Astrocyte (in vitro differentiated cells and primary cell): ENCODE results near the gene DIP2B. TPM values are rescaled to one million over a fixed set of nuclear protein-coding genes. Genes with fewer than 3 reads are reported as not detected.
A peak's percentile ranks its signal among the peaks of the same experiment; 100 is the strongest.

Experiments
- DNase-seq: peaks from one replicate; pipeline ENCODE4 v3.0.0-alpha.2; 2010; ENCODE audit warnings: low read depth
- FAIRE-seq: peaks from 2 replicates; lab custom pipeline; 2011; peaks lifted over from hg19 to GRCh38; lab: Jason Lieb, UNC
- H2AFZ ChIP-seq: 2 replicates; pipeline ENCODE4 v1.6.0; 2012; ENCODE audit warnings: low read depth, low read length, inconsistent platforms
- H3K27ac ChIP-seq: 2 replicates; pipeline ENCODE4 v1.5.1; 2011; ENCODE audit warnings: low read depth, low read length, inconsistent platforms
- H3K27me3 ChIP-seq: 2 replicates; pipeline ENCODE4 v1.6.0; 2011; ENCODE audit warnings: low read length, inconsistent platforms; ENCODE audit not compliant: insufficient read depth
- H3K36me3 ChIP-seq: 2 replicates; pipeline ENCODE4 v1.5.1; 2011; ENCODE audit warnings: low read length, inconsistent platforms; ENCODE audit not compliant: insufficient read depth
- H3K4me1 ChIP-seq: 2 replicates; pipeline ENCODE4 v1.5.1; 2011; ENCODE audit warnings: low read length, inconsistent platforms; ENCODE audit not compliant: insufficient read depth
- H3K4me2 ChIP-seq: 2 replicates; pipeline ENCODE4 v1.6.0; 2012; ENCODE audit warnings: low read length, inconsistent platforms
- H3K4me3 ChIP-seq: 2 replicates; pipeline ENCODE4 v1.5.1; 2011; ENCODE audit warnings: low read depth, mild to moderate bottlenecking, low read length, inconsistent platforms; ENCODE audit not compliant: insufficient read depth
- H3K79me2 ChIP-seq: 2 replicates; pipeline ENCODE4 v1.6.0; 2012; ENCODE audit warnings: mild to moderate bottlenecking, low read length, inconsistent platforms; ENCODE audit not compliant: insufficient read depth
- H3K9ac ChIP-seq: 2 replicates; pipeline ENCODE4 v1.6.0; 2012; ENCODE audit warnings: mild to moderate bottlenecking, low read length, inconsistent platforms
- H3K9me3 ChIP-seq: 2 replicates; pipeline ENCODE4 v1.5.1; 2012; ENCODE audit warnings: low read depth, mild to moderate bottlenecking, low read length, inconsistent platforms; ENCODE audit not compliant: insufficient read depth
- H4K20me1 ChIP-seq: 2 replicates; pipeline ENCODE4 v1.6.0; 2012; ENCODE audit warnings: low read length, inconsistent platforms; ENCODE audit not compliant: insufficient read depth
- H3K27ac Mint-ChIP-seq: one replicate; pipeline ENCODE4 v1.8.0; 2021; ENCODE audit warnings: mild to moderate bottlenecking, mixed read lengths; ENCODE audit not compliant: unreplicated experiment
- H3K27me3 Mint-ChIP-seq: one replicate; pipeline ENCODE4 v1.8.0; 2021; ENCODE audit warnings: low read depth, mixed read lengths; ENCODE audit not compliant: unreplicated experiment
- H3K36me3 Mint-ChIP-seq: one replicate; pipeline ENCODE4 v1.8.0; 2021; ENCODE audit warnings: low read depth, mixed read lengths; ENCODE audit not compliant: unreplicated experiment
- H3K4me1 Mint-ChIP-seq: one replicate; pipeline ENCODE4 v1.8.0; 2021; ENCODE audit warnings: low read depth, mixed read lengths; ENCODE audit not compliant: unreplicated experiment
- H3K4me3 Mint-ChIP-seq: one replicate; pipeline ENCODE4 v1.8.0; 2021; ENCODE audit warnings: mild to moderate bottlenecking, moderate library complexity, mixed read lengths; ENCODE audit not compliant: unreplicated experiment
- H3K9me3 Mint-ChIP-seq: one replicate; pipeline ENCODE4 v1.8.0; 2021; ENCODE audit warnings: mild to moderate bottlenecking, mixed read lengths; ENCODE audit not compliant: unreplicated experiment
- CTCF ChIP-seq: IDR thresholded peaks from 2 replicates; pipeline ENCODE4 v1.5.1; 2011; ENCODE audit warnings: low read depth, mild to moderate bottlenecking, inconsistent platforms, low read length, moderate library complexity; ENCODE audit not compliant: insufficient read depth
- EZH2 ChIP-seq: IDR thresholded peaks from 2 replicates; pipeline ENCODE4 v1.6.1; 2012; ENCODE audit warnings: mild to moderate bottlenecking, low read length, inconsistent platforms; ENCODE audit not compliant: insufficient read depth
- total RNA-seq: library from RNA; stranded (reverse); gene quantifications from 2 replicates; pipeline ENCODE4 v1.2.1, GENCODE V29; 2021

DIP2B gene
- total RNA-seq, 1 donor from 2014 or later, result 53.2 TPM

- Mint-ChIP-seq H3K27ac (peak overlapping the region; percentile 73), H3K4me3 (no peak overlapping the region), H3K36me3 (peaks cover 23% of the 10 kb centered on the region), H3K9me3 (no peaks in the 10 kb centered on the region), H3K4me1 (peaks cover 8% of the 10 kb centered on the region), H3K27me3 (no peaks in the 10 kb centered on the region)
- peak overlapping the region; percentile 34 for H3K27ac ChIP-seq
- peak overlapping the region; percentile 31 for H3K4me2 ChIP-seq
- H3K36me3 ChIP-seq, result peaks cover 24% of the 10 kb centered on the region
- no peak for TF ChIP-seq EZH2
- no peak for TF ChIP-seq CTCF
- no peak for FAIRE-seq
- H4K20me1 ChIP-seq, result peaks cover 4% of the 10 kb centered on the region
- H3K9me3 ChIP-seq, result no peaks in the 10 kb centered on the region
- H3K4me1 ChIP-seq, result peaks cover 6% of the 10 kb centered on the region
- no peak overlapping the region for H3K9ac ChIP-seq
- DNase-seq, result peak; percentile 90
- H3K4me3 ChIP-seq, result no peak overlapping the region
- H2AFZ ChIP-seq, result no peak overlapping the region
- no peaks in the 10 kb centered on the region for H3K27me3 ChIP-seq
- no peaks in the 10 kb centered on the region for H3K79me2 ChIP-seq
Measured at GRCh38 chr12:50732591-50732990, 227.8 kb downstream of the DIP2B start.

- H3K27ac Mint-ChIP-seq, result no peak overlapping the region
- Histone ChIP-seq H3K4me2 (no peak overlapping the region), H4K20me1 (peaks cover 4% of the 10 kb centered on the region), H3K27ac (no peak overlapping the region), H3K9me3 (no peaks in the 10 kb centered on the region), H3K4me1 (peaks cover 6% of the 10 kb centered on the region), H3K27me3 (no peaks in the 10 kb centered on the region), H3K9ac (no peak overlapping the region), H3K4me3 (no peak overlapping the region), H3K79me2 (no peaks in the 10 kb centered on the region), H2AFZ (no peak overlapping the region), H3K36me3 (peaks cover 18% of the 10 kb centered on the region)
- H3K4me3 Mint-ChIP-seq, result no peak overlapping the region
- H3K36me3 Mint-ChIP-seq, result peaks cover 19% of the 10 kb centered on the region
- H3K4me1 Mint-ChIP-seq, result peaks cover 8% of the 10 kb centered on the region
- DNase-seq (no peak), FAIRE-seq (no peak)
- no peaks in the 10 kb centered on the region for H3K9me3 Mint-ChIP-seq
- TF ChIP-seq CTCF (no peak), EZH2 (no peak)
- no peaks in the 10 kb centered on the region for H3K27me3 Mint-ChIP-seq
Measured at GRCh38 chr12:50733706-50734105, 228.9 kb downstream of the DIP2B start.

GRCh38 chr12:50734409-50735263 lies 229.9 kb downstream of the DIP2B start:
- H3K27ac Mint-ChIP-seq, result no peak overlapping the region
- DNase-seq, result no peak
- Histone ChIP-seq H3K27me3 (no peaks in the 10 kb centered on the region), H3K4me2 (no peak overlapping the region), H3K27ac (no peak overlapping the region), H2AFZ (no peak overlapping the region), H3K9me3 (no peaks in the 10 kb centered on the region), H3K4me3 (no peak overlapping the region), H4K20me1 (peaks cover 4% of the 10 kb centered on the region), H3K4me1 (peaks cover 6% of the 10 kb centered on the region), H3K79me2 (no peaks in the 10 kb centered on the region), H3K9ac (no peak overlapping the region), H3K36me3 (peaks cover 21% of the 10 kb centered on the region)
- peaks cover 8% of the 10 kb centered on the region for H3K4me1 Mint-ChIP-seq
- no peaks in the 10 kb centered on the region for H3K9me3 Mint-ChIP-seq
- no peaks in the 10 kb centered on the region for H3K27me3 Mint-ChIP-seq
- H3K36me3 Mint-ChIP-seq, result peaks cover 23% of the 10 kb centered on the region
- no peak overlapping the region for H3K4me3 Mint-ChIP-seq
- FAIRE-seq, result no peak
- TF ChIP-seq EZH2 (no peak), CTCF (peak; percentile 75)
